Measurements from ENCODE around the gene ITGA2B.
"Not testable (repeated sequence)": the region's sequence is repeated elsewhere in the genome, so short reads cannot be mapped to it uniquely, and the experiment has no call there.

The ITGA2B gene

GRCh38 chr17:44389281-44389680 is at the start of gene ITGA2B:
ITGA2B (minus strand) TSS chr17:44389649; CDS start chr17:44389473, 176 bp downstream.
- DNase-seq = no peak

GRCh38 chr17:44439168-44439567 is 49.7 kb upstream of the ITGA2B start:
- DNase-seq = no peak

- DNase-seq = no peak
Observed at GRCh38 chr17:44438636-44439035, 49.2 kb upstream of the ITGA2B start.

- no peak for DNase-seq
Observed at GRCh38 chr17:44436336-44436735, 46.9 kb upstream of the ITGA2B start.

GRCh38 chr17:44432254-44433157 is 43.1 kb upstream of the ITGA2B start:
- DNase-seq = no peak

GRCh38 chr17:44424828-44425461 is 35.5 kb upstream of the ITGA2B start:
- no peak for DNase-seq

- DNase-seq = no peak
Observed at GRCh38 chr17:44417553-44417952, 28.1 kb upstream of the ITGA2B start.

GRCh38 chr17:44416558-44417289 is 27.3 kb upstream of the ITGA2B start:
- DNase-seq = no peak

GRCh38 chr17:44414394-44415155 is 25.1 kb upstream of the ITGA2B start:
- no peak for DNase-seq

GRCh38 chr17:44409309-44410028 is 20.0 kb upstream of the ITGA2B start:
- DNase-seq = no peak

- no peak for DNase-seq
Observed at GRCh38 chr17:44408786-44409185, 19.3 kb upstream of the ITGA2B start.

GRCh38 chr17:44402564-44403172 is 13.2 kb upstream of the ITGA2B start:
- DNase-seq = no peak

GRCh38 chr17:44400226-44400847 is 10.9 kb upstream of the ITGA2B start:
- no peak for DNase-seq

GRCh38 chr17:44398692-44399691 is 9.5 kb upstream of the ITGA2B start:
- no peak for DNase-seq

- DNase-seq = no peak
Observed at GRCh38 chr17:44397479-44398440, 8.3 kb upstream of the ITGA2B start.

GRCh38 chr17:44396946-44397345 is 7.5 kb upstream of the ITGA2B start:
- DNase-seq = no peak

GRCh38 chr17:44394833-44395232 is 5.4 kb upstream of the ITGA2B start:
- no peak for DNase-seq

- DNase-seq = not testable (repeated sequence)
Observed at GRCh38 chr17:44394112-44394511, 4.7 kb upstream of the ITGA2B start.
